Nephron (organoid): Measurements from ENCODE around the gene NEAT1.
A peak's percentile ranks its signal among the peaks of the same experiment; 100 is the strongest.

Experiments used
- H3K27ac Mint-ChIP-seq, 3 experiments: 2 replicates each; pipeline ENCODE4 v1.8.0; 2020; ENCODE audit warnings: mixed read lengths in 3 of 3, mild to moderate bottlenecking in 2 of 3, moderate library complexity in 1 of 3
- H3K27me3 Mint-ChIP-seq: 2 replicates; pipeline ENCODE4 v1.8.0; 2021; ENCODE audit warnings: low read depth, mild to moderate bottlenecking, moderate library complexity, mixed read lengths
- H3K36me3 Mint-ChIP-seq: 2 replicates; pipeline ENCODE4 v1.8.0; 2020; ENCODE audit warnings: low read depth, mixed read lengths
- H3K4me1 Mint-ChIP-seq: 2 replicates; pipeline ENCODE4 v1.8.0; 2020; ENCODE audit warnings: mixed read lengths
- H3K4me3 Mint-ChIP-seq, 3 experiments: 2 replicates each; pipeline ENCODE4 v1.8.0; 2020; ENCODE audit warnings: mild to moderate bottlenecking in 3 of 3, mixed read lengths in 3 of 3, moderate library complexity in 2 of 3
- H3K9me3 Mint-ChIP-seq: 2 replicates; pipeline ENCODE4 v1.8.0; 2020; ENCODE audit warnings: mixed read lengths
- CTCF ChIP-seq, 3 experiments: fragments of 200-600 bp; sonication (generic); IDR thresholded peaks; one replicate each; pipeline ENCODE4 v1.5.0; 2021; ENCODE audit warnings: antibody characterized with exemption in 3 of 3; ENCODE audit not compliant: unreplicated experiment in 3 of 3

Gene NEAT1

GRCh38 chr11:65396769-65397745, 25.5 kb upstream of the NEAT1 start:
- TF ChIP-seq CTCF (IDR thresholded peaks at IDR 0.05; ENCODE audit: unreplicated experiment in 3 of 3) = no peak
- H3K4me3 Mint-ChIP-seq = no peak overlapping the region
- no peaks in the 10 kb centered on the region for H3K9me3 Mint-ChIP-seq
- H3K36me3 Mint-ChIP-seq = peaks cover 24% of the 10 kb centered on the region
- H3K27me3 Mint-ChIP-seq = no peaks in the 10 kb centered on the region
- peak overlapping the region in 1 of 3 experiments; percentile 18 for H3K27ac Mint-ChIP-seq
- H3K4me1 Mint-ChIP-seq = peaks cover 16% of the 10 kb centered on the region

GRCh38 chr11:65398362-65398910, 24.2 kb upstream of the NEAT1 start:
- no peaks in the 10 kb centered on the region for H3K9me3 Mint-ChIP-seq
- peaks cover 26% of the 10 kb centered on the region for H3K36me3 Mint-ChIP-seq
- H3K4me3 Mint-ChIP-seq = no peak overlapping the region
- TF ChIP-seq CTCF (IDR thresholded peaks at IDR 0.05; ENCODE audit: unreplicated experiment in 3 of 3) = peak in 1 of 3 experiments; percentile 11
- H3K27me3 Mint-ChIP-seq = no peaks in the 10 kb centered on the region
- H3K4me1 Mint-ChIP-seq = peaks cover 12% of the 10 kb centered on the region
- peak overlapping the region in 1 of 3 experiments; percentile 67 for H3K27ac Mint-ChIP-seq

- Mint-ChIP-seq H3K4me3 (no peak overlapping the region), H3K9me3 (no peaks in the 10 kb centered on the region), H3K27ac (no peak overlapping the region), H3K36me3 (peaks cover 28% of the 10 kb centered on the region), H3K27me3 (no peaks in the 10 kb centered on the region), H3K4me1 (peaks cover 12% of the 10 kb centered on the region)
- no peak for TF ChIP-seq CTCF (IDR thresholded peaks at IDR 0.05; ENCODE audit: unreplicated experiment in 3 of 3)
These were observed 23.3 kb upstream of the NEAT1 start for GRCh38 chr11:65399249-65399648.

- H3K4me1 Mint-ChIP-seq = peaks cover 12% of the 10 kb centered on the region
- no peaks in the 10 kb centered on the region for H3K9me3 Mint-ChIP-seq
- peaks cover 28% of the 10 kb centered on the region for H3K36me3 Mint-ChIP-seq
- no peak for TF ChIP-seq CTCF (IDR thresholded peaks at IDR 0.05; ENCODE audit: unreplicated experiment in 3 of 3)
- no peaks in the 10 kb centered on the region for H3K27me3 Mint-ChIP-seq
- H3K4me3 Mint-ChIP-seq = no peak overlapping the region
- H3K27ac Mint-ChIP-seq = no peak overlapping the region
These were observed 22.8 kb upstream of the NEAT1 start for GRCh38 chr11:65399845-65400244.

- Mint-ChIP-seq H3K27me3 (no peaks in the 10 kb centered on the region), H3K27ac (no peak overlapping the region)
These were observed 22.1 kb upstream of the NEAT1 start for GRCh38 chr11:65400307-65401072.

More at GRCh38 chr11:65400307-65401072, 22.1 kb upstream of the NEAT1 start:
- Mint-ChIP-seq H3K9me3 (no peaks in the 10 kb centered on the region), H3K4me1 (peaks cover 12% of the 10 kb centered on the region), H3K36me3 (peaks cover 28% of the 10 kb centered on the region), H3K4me3 (no peak overlapping the region)
- TF ChIP-seq CTCF (IDR thresholded peaks at IDR 0.05; ENCODE audit: unreplicated experiment in 3 of 3) = no peak
